Peyer's patch (tissue), 4 donors: ENCODE measurements around the gene KRT6C.

Experiments
- CTCF ChIP-seq, 6 experiments: fragments of 450-650 bp in 4 of 6; fragments of 200-600 bp in 2 of 6; sonication (generic) in 1 of 6; IDR thresholded peaks; one replicate each; pipeline ENCODE4 v1.5.1; 2017 to 2019; ENCODE audit warnings: antibody characterized with exemption in 6 of 6, mild to moderate bottlenecking in 3 of 6, moderate library complexity in 1 of 6
- POLR2A ChIP-seq, 2 donors: fragments of 450-650 bp; IDR thresholded peaks; one replicate each; pipeline ENCODE4 v1.5.1; 2017; ENCODE audit warnings: antibody characterized with exemption in 2 of 2, mild to moderate bottlenecking in 2 of 2, moderate library complexity in 2 of 2

- TF ChIP-seq CTCF (IDR thresholded peaks at IDR 0.05) (no peak), POLR2A (IDR thresholded peaks at IDR 0.05) (no peak)
Measured at GRCh38 chr12:52469853-52470252, 3.8 kb downstream of the KRT6C start.
